Osteoblast (primary cell): ENCODE measurements around the gene GORASP2. TPM values are rescaled to one million over a fixed set of nuclear protein-coding genes. Genes with fewer than 3 reads are reported as not detected.
A peak's percentile ranks its signal among the peaks of the same experiment; 100 is the strongest.

Source experiments
- DNase-seq: peaks from one replicate; pipeline ENCODE4 v3.0.0; 2011; ENCODE audit warnings: low spot score, mixed read lengths; ENCODE audit not compliant: insufficient read length; ENCODE audit errors: missing footprints
- H2AFZ ChIP-seq: 2 replicates; pipeline ENCODE4 v1.6.0; 2011; ENCODE audit warnings: mild to moderate bottlenecking, low read length
- H3K27ac ChIP-seq: 2 replicates; pipeline ENCODE4 v1.5.1; 2011; ENCODE audit warnings: mild to moderate bottlenecking, low read depth, low read length, moderate library complexity
- H3K27me3 ChIP-seq: 2 replicates; pipeline ENCODE4 v1.6.0; 2012; ENCODE audit warnings: mild to moderate bottlenecking, control low read depth, inconsistent platforms, low read length, moderate library complexity; ENCODE audit not compliant: insufficient read depth
- H3K36me3 ChIP-seq: 2 replicates; pipeline ENCODE4 v1.5.1; 2011; ENCODE audit warnings: mild to moderate bottlenecking, low read length, control low read depth, moderate library complexity; ENCODE audit not compliant: insufficient read depth
- H3K4me1 ChIP-seq: 2 replicates; pipeline ENCODE4 v1.5.1; 2011; ENCODE audit warnings: mild to moderate bottlenecking, low read length, control low read depth, moderate library complexity; ENCODE audit not compliant: insufficient read depth
- H3K4me2 ChIP-seq: 2 replicates; pipeline ENCODE4 v1.6.0; 2011; ENCODE audit warnings: mild to moderate bottlenecking, low read length; ENCODE audit not compliant: insufficient read depth
- H3K4me3 ChIP-seq: fragments of 200-600 bp; sonication (generic); 3 replicates; pipeline ENCODE4 v1.5.1; 2012; ENCODE audit warnings: mild to moderate bottlenecking, low read length, inconsistent platforms; ENCODE audit not compliant: insufficient read depth
- H3K79me2 ChIP-seq: 2 replicates; pipeline ENCODE4 v1.6.0; 2012; ENCODE audit warnings: mild to moderate bottlenecking, low read length, control low read depth, inconsistent platforms; ENCODE audit not compliant: insufficient read depth
- H3K9me3 ChIP-seq: 2 replicates; pipeline ENCODE4 v1.5.1; 2011; ENCODE audit warnings: low read depth, low read length, control low read depth
- H4K20me1 ChIP-seq: 2 replicates; pipeline ENCODE4 v1.6.0; 2012; ENCODE audit warnings: mild to moderate bottlenecking, low read length, control low read depth; ENCODE audit not compliant: insufficient read depth
- CTCF ChIP-seq: IDR thresholded peaks from 2 replicates; pipeline ENCODE4 v1.5.1; 2011; ENCODE audit warnings: mild to moderate bottlenecking, low read depth, low read length, moderate library complexity; ENCODE audit errors: extremely low read depth
- total RNA-seq: library from RNA; depleted of rRNA; stranded (reverse); fragments of >200 nt; gene quantifications from 2 replicates; pipeline ENCODE4 v1.2.3, GENCODE V29; 2012

GORASP2 gene
- total RNA-seq, 1 donor, result 51.8 TPM

DNA sequence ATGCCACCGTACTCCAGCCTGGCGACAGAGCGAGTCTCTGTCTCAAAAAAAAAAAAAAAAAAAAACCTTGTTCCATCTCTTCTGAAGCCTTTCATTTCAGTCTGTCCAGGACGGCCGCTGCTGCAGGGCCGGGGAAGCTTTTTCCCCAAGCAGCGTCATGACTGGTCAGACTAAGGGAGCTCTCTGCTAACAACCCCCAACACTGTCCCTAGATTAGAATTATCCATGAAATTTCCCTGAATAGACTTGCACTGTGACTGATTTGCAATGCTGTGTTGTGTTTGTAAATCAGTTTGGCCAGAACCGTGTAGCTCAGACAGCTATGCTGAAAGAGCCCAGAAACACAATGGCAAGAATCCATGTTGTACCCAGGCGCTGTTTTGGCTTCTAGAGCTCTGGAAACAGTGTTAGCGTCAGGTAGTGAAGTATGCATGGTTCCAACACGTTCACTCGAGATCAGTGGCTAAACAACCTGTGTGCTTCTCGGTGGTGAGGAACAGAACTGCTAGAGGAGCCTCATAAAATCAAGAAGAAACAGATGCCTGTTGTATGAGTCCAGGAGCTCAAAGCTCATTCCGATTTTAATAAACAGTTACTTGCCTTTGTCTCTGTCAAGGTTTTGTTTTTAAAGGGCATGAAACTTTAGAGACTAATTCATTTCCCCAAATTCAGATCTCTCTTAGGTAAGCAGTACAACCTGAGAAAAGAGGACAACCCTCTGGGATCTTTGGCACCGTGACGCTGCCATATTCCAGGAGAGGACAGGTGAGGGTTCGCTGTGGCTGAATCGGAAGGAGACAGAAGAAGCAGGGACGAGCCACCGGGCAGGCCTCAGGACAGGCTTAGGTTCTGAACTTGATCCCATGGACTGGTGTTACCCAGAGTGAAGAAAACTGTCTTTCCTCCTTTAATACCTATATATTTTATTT, 43.5 kb downstream of the GORASP2 start:
- no peaks in the 10 kb centered on the region for H3K79me2 ChIP-seq
- peak; percentile 76 for DNase-seq
- H3K4me1 ChIP-seq, result peaks cover 18% of the 10 kb centered on the region
- H3K27ac ChIP-seq, result no peak overlapping the region
- no peaks in the 10 kb centered on the region for H4K20me1 ChIP-seq
- H3K36me3 ChIP-seq, result peaks cover 14% of the 10 kb centered on the region
- no peak for TF ChIP-seq CTCF
- no peaks in the 10 kb centered on the region for H3K27me3 ChIP-seq
- no peaks in the 10 kb centered on the region for H3K9me3 ChIP-seq
- peak overlapping the region; percentile 89 for H3K4me3 ChIP-seq
- H2AFZ ChIP-seq, result no peak overlapping the region
- peak overlapping the region; percentile 91 for H3K4me2 ChIP-seq

DNA sequence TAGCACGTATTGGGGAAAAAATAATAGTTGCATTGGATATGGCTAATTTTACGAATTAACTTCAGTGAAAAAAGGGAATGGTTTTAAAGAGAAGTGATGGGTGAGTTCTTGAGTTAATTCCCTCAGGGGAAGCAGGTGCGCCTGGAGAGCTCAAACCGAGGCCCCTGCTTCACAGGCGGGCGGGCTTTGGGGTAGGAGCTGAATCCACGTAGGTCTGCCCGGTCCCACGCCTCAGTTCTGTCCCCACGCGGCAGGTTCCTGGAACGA, 44.1 kb downstream of the GORASP2 start:
- H2AFZ ChIP-seq, result no peak overlapping the region

DNA sequence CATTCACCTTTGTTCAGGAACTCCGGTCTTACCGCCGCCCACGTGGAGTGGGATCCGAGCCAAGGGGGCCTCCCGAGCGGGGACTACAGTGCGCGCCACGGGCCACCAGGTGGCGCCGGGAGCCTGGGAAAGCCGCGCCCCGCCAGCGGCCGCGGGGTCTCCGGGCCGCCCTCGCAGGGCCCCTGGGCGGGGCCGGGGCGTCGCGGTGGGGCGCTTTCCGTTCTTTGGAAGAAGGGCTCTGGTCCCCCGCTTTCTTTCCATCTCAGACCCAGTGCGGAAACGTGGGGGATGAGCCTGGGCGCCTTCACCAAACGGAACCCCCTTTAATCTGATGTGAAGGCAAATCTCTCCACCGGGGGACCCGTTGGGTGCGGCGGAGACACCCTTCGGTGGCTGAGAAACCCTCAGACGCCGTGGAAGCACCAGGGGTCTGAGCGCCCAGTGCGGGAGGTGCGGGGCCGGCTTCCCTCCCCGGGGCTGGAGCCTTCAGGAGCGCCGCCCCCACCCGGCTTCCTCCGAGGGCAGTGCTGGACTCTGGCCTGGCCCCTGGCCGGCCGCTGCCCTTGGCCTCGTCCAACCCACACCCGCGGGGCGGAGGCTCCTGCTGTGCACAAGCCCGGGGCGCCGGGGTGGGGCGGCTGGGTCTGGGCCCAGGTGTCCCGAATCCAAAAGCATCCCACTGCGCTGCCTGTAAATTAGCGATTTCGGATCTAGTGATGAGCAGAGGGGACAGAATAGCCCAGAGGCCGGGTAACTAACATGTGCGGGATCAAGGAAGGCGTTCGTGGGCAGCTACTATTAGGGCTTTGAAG, 44.6 kb downstream of the GORASP2 start:
- TF ChIP-seq CTCF, result peak; percentile 65

More for the DNA sequence above, 44.1 kb downstream of the GORASP2 start:
- H3K79me2 ChIP-seq, result no peaks in the 10 kb centered on the region
- no peaks in the 10 kb centered on the region for H3K27me3 ChIP-seq
- peaks cover 8% of the 10 kb centered on the region for H3K36me3 ChIP-seq
- H3K9me3 ChIP-seq, result no peaks in the 10 kb centered on the region
- H3K4me2 ChIP-seq, result peak overlapping the region; percentile 91
- H3K27ac ChIP-seq, result peak overlapping the region; percentile 83
- H4K20me1 ChIP-seq, result no peaks in the 10 kb centered on the region
- TF ChIP-seq CTCF, result no peak
- peak overlapping the region; percentile 89 for H3K4me3 ChIP-seq
- no peak for DNase-seq
- peaks cover 18% of the 10 kb centered on the region for H3K4me1 ChIP-seq

More for the DNA sequence above, 44.6 kb downstream of the GORASP2 start:
- Histone ChIP-seq H3K79me2 (no peaks in the 10 kb centered on the region), H3K4me1 (peaks cover 18% of the 10 kb centered on the region), H4K20me1 (no peaks in the 10 kb centered on the region), H3K9me3 (no peaks in the 10 kb centered on the region), H2AFZ (peak overlapping the region; percentile 88), H3K4me2 (peak overlapping the region; percentile 91), H3K27me3 (no peaks in the 10 kb centered on the region), H3K27ac (peak overlapping the region; percentile 83), H3K36me3 (peaks cover 3% of the 10 kb centered on the region), H3K4me3 (peak overlapping the region; percentile 89)
- DNase-seq, result peak; percentile 99
